HG03039 (cell line): ENCODE results near the gene VTI1B.
A peak's percentile ranks its signal among the peaks of the same experiment; 100 is the strongest.

Experiments used
- ATAC-seq: cut with Tn5 transposase; IDR thresholded peaks from one replicate; pipeline ENCODE4 v1.9.1; 2021; ENCODE audit warnings: mild to moderate bottlenecking, moderate library complexity; ENCODE audit not compliant: unreplicated experiment

The VTI1B gene

GRCh38 chr14:67680121-67680602, 5.7 kb upstream of the VTI1B start:
- ATAC-seq: peak; percentile 91

- no peak for ATAC-seq
Measured at GRCh38 chr14:67679006-67679405, 4.6 kb upstream of the VTI1B start.

GRCh38 chr14:67675219-67675582, 769 bp upstream of the VTI1B start:
- no peak for ATAC-seq

- peak; percentile 40 for ATAC-seq
Measured at GRCh38 chr14:67674139-67674479, 323 bp downstream of the VTI1B start.

GRCh38 chr14:67673451-67673850, 981 bp downstream of the VTI1B start:
- ATAC-seq: no peak

GRCh38 chr14:67668559-67668958, 5.9 kb downstream of the VTI1B start:
- no peak for ATAC-seq

GRCh38 chr14:67666750-67667449, 7.5 kb downstream of the VTI1B start:
- ATAC-seq: no peak

GRCh38 chr14:67665868-67666267, 8.6 kb downstream of the VTI1B start:
- no peak for ATAC-seq

GRCh38 chr14:67663633-67664032, 10.8 kb downstream of the VTI1B start:
- ATAC-seq: no peak

- no peak for ATAC-seq
Measured at GRCh38 chr14:67653651-67654280, 20.7 kb downstream of the VTI1B start.

- ATAC-seq: no peak
Measured at GRCh38 chr14:67652189-67652588, 22.2 kb downstream of the VTI1B start.

GRCh38 chr14:67650694-67651093, 23.7 kb downstream of the VTI1B start:
- no peak for ATAC-seq

GRCh38 chr14:67650151-67650550, 24.3 kb downstream of the VTI1B start:
- no peak for ATAC-seq

- no peak for ATAC-seq
Measured at GRCh38 chr14:67646131-67646530, 28.3 kb downstream of the VTI1B start.

- no peak for ATAC-seq
Measured at GRCh38 chr14:67645414-67645813, 29.0 kb downstream of the VTI1B start.

- no peak for ATAC-seq
Measured at GRCh38 chr14:67644428-67644827, 30.0 kb downstream of the VTI1B start.

- no peak for ATAC-seq
Measured at GRCh38 chr14:67643713-67644112, 30.7 kb downstream of the VTI1B start.

- no peak for ATAC-seq
Measured at GRCh38 chr14:67641902-67642749, 32.3 kb downstream of the VTI1B start.

GRCh38 chr14:67641480-67641879, 33.0 kb downstream of the VTI1B start:
- no peak for ATAC-seq

- no peak for ATAC-seq
Measured at GRCh38 chr14:67638642-67639041, 35.8 kb downstream of the VTI1B start.

- no peak for ATAC-seq
Measured at GRCh38 chr14:67636361-67636919, 38.0 kb downstream of the VTI1B start.
